Measurements from ENCODE around the gene TRA2A. TPM values are rescaled to one million over a fixed set of nuclear protein-coding genes. Genes with fewer than 3 reads are reported as not detected.
A peak's percentile ranks its signal among the peaks of the same experiment; 100 is the strongest.
"Not testable (repeated sequence)": the region's sequence is repeated elsewhere in the genome, so short reads cannot be mapped to it uniquely, and the experiment has no call there.

The TRA2A gene
- 18.9 and 27.5 TPM in 2 replicates for total RNA-seq (2014; rRNA removed; shearing (Covaris generic))

GRCh38 chr7:23531794-23532489, at the start of gene TRA2A:
TRA2A (minus strand) TSS chr7:23531981; CDS start chr7:23531824, 157 bp downstream.
- peak; percentile 95 for DNase-seq (ENCODE audit: low spot score)

- peak; percentile 88 for DNase-seq (ENCODE audit: low spot score)
Measured at GRCh38 chr7:23570592-23571200, 38.9 kb upstream of the TRA2A start.

DNA sequence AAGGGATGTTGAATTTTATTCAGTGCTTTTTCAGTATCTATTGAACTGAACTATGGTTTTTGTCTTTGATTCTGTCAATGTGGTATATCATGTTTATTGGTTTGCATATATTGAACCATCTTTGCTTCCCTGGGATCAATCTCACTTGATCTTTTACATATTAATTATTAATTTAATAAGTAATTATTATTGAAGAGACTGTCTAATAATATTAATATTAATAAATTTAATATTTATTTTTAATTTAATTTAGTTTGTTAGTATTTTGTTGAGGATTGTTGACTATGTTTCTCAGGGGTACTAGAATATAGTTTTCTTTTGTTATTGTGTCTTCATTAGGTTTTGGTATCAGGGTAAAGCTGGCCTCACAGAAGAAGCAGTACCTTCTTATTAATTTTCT, 26.5 kb upstream of the TRA2A start:
- no peak for DNase-seq (ENCODE audit: low spot score)

- no peak for DNase-seq (ENCODE audit: low spot score)
Measured at GRCh38 chr7:23547662-23548061, 15.9 kb upstream of the TRA2A start.

DNA sequence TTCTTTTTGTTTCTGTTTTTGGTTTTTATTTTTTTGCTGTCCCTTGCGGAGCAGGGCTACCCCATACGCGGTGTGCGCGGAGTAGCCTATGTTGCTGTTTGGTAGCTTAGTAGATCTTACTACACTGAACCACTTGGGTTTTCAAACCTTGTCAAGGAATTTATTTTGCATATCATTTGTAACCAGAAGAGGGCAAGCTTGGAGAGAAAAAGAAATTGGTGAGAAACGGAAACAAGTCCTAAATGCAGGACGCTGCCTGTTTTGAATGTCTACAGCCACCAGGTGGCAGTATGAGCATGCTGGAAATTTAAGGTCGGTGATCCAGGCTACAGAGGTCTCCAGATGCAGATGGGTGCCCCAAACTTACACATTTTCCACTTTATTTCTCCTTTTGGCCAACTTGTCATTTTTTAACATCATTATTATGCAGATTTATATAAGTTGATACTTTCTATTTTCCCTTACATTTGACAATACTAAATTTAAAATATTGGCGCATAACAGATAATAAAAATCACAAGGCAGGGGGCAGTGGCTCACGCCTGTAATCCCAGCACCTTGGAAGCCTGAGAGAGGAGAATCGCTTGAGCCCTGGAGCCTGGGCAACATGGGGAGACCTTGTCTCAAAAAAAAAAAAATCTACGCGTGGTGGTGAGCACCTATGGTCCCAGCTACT, 15.3 kb upstream of the TRA2A start:
- DNase-seq (ENCODE audit: low spot score): peak; percentile 92

GRCh38 chr7:23545493-23545892, 13.7 kb upstream of the TRA2A start:
- no peak for DNase-seq (ENCODE audit: low spot score)

DNA sequence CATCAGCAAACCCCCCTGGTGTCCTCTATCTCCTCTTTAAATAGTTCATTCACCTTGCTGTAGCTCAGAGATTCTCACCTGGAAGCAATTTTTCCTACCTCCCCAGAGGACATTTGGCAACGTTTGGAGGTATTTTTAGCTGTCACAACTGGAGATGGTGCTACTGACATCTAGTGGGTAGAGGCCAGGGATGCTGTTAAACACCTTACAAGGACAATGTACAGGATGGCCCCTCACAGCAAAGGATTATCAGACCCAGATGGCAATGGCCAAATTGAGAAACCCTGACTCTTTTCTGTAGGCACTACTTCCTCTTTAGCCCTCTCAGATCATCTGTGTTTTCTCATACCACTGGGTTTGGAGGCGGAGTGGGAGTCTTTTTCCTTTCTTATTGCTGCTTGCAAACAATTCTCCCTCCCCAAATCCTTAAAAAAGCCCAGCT, 13.2 kb upstream of the TRA2A start:
- peak; percentile 60 for DNase-seq (ENCODE audit: low spot score)

GRCh38 chr7:23542752-23543151, 11.0 kb upstream of the TRA2A start:
- DNase-seq (ENCODE audit: low spot score): no peak

- DNase-seq (ENCODE audit: low spot score): no peak
Measured at GRCh38 chr7:23539494-23539907, 7.7 kb upstream of the TRA2A start.

DNA sequence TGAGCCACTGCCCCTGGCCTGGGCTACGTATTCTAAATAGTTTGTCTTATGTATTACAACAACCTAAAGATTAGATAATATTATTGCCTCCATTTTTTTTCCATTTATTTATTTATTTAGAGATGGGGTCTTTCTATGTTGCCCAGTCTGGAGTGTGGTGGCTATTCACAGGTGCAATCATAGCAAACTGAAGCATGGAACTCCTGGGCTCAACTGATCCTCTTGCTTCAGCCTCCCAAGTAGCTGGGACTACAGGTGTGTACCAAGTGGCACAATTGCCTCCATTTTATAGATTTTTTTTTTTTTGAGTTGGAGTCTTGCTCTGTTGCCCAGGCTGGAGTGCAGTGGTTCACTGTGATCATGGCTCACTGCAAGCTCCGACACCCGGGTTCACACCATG, 6.5 kb upstream of the TRA2A start:
- DNase-seq (ENCODE audit: low spot score): no peak

DNA sequence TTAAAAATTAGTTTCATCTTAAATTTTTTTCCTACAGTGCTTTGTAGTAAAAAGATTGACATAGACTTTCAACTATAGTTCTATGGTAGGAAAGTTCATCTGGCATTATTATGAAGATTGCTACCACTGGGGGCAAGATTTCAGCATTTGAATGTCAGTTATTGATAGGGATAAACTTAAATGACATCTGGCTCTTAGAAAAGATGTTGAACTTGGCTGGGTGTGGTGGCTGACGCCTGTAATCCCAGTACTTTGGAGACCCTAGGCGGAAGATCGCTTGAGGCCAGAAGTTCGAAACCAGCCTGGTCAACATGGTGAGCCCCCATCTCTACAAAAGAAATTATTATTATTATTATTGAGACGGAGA, 1.4 kb upstream of the TRA2A start:
- no peak for DNase-seq (ENCODE audit: low spot score)

DNA sequence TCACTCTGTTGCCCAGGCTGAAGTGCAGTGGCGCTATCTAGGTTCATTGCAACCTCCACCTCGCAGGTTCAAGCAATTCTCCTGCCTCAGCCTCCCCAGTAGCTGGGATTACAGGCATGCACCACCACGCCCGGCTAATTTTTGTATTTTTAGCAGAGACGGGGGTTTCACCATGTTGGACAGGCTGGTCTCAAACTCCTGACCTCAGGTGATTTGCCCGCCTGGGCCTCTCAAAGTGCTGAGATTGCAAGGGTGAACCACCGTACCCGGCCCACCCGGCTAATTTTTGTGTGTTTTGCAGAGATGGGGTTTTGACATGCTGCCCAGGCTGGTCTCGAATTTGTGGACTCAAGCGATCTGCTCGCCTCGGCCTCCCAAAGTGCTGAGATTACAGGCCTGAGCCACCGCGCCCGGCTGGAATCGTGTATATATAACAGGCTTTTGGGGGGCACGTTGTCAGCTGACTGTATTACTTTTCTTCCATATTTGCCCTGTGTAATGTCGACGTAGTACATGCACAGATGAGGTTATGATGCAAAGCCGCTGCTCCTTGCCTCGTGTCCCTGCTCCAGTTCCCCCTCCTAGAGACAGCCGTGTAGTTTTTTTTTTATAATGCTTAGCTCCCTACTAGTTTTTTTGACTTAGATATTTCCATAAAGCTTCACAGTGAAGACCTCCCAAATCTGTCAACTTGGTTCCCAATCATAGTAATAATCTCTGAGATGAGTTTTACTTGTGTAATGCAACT, 883 bp upstream of the TRA2A start:
- no peak for DNase-seq (ENCODE audit: low spot score)

GRCh38 chr7:23531050-23531793, 559 bp downstream of the TRA2A start:
- peak; percentile 80 for DNase-seq (ENCODE audit: low spot score)

DNA sequence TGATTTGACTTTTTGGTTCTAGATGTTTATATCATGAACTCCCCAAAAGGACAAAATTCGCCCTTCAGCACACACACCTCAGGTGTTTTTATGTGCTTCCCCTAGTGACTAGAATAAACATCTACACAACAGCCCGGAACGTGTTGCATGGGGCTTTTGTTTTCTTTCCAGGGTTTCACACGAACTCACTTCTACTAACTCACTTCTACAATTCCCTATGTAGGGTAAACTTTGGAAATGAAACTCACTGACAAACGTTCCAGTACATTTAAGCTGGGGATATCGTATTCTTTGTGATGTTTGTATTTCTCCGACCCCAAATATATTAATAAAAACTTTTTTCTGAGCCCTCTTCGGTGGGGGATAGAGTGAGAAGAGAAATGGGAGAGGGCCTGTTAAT, 1.4 kb downstream of the TRA2A start:
- peak; percentile 36 for DNase-seq (ENCODE audit: low spot score)

DNA sequence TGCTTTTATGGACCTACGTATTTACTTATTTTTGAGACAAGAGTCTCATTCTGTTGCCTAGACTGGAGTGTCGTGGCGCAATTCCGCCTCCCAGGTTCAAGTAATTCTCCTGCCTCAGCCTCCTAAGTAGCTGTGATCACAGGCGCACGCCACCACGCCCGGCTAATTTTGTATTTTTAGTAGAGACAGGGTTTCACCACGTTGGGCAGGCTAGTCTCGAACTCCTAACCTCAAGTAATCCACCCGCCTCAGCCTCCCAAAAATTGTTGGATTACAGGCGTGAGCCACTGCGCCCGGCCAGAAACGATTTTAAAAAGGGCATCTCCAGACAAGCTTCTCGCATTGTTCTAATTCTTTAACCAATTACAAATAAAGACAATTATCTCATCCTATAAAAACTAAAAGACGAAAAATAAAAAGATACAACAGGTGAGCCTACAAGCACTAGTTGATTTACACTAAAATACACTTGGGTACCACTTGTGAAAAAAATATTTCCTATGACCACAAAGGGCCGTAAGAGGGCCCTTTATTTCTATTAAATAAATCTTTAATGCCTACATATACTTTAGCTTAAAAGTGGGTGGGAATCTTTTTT, 2.4 kb downstream of the TRA2A start:
- DNase-seq (ENCODE audit: low spot score): no peak

DNA sequence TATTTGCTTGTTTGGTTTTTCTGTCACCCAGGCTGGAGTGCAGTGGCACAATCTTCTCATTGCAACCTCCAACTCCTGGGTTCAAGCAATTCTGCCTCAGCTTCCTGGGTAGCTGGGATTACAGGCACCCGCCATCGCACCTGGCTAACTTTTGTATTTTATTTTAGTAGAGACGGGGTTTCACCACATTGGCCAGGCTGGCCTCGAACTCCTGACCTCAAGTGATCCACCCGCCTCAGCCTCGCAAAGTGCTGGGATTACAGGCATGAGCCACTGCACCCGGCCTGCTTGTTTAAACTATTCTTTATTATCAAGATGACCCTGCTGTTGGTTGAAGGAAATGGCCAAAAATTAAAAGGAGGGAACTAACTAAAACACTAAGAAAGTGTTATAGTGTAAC, 6.2 kb downstream of the TRA2A start:
- DNase-seq (ENCODE audit: low spot score): not testable (repeated sequence)

DNA sequence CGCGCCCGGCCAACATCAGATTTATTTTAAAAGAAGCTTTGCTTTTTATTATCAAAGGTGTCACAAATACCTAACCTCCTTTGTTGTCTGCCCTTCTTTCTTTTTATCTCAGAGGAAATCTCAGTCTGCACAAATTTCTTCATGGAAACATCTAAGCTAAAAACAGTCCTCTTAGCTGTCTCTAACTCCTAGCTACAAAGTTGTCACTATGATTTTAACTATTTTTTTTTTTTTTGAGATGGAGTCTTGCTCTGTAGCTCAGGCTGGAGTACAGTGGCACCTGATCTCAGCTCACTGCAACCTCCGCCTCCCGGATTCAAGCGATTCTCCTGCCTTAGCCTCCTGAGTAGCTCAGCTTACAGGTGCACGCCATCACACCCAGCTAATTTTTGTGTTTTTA, 7.3 kb downstream of the TRA2A start:
- no peak for DNase-seq (ENCODE audit: low spot score)

GRCh38 chr7:23523486-23524075, 8.2 kb downstream of the TRA2A start:
- no peak for DNase-seq (ENCODE audit: low spot score)

GRCh38 chr7:23520582-23520981, 11.2 kb downstream of the TRA2A start:
- DNase-seq (ENCODE audit: low spot score): peak; percentile 16

DNA sequence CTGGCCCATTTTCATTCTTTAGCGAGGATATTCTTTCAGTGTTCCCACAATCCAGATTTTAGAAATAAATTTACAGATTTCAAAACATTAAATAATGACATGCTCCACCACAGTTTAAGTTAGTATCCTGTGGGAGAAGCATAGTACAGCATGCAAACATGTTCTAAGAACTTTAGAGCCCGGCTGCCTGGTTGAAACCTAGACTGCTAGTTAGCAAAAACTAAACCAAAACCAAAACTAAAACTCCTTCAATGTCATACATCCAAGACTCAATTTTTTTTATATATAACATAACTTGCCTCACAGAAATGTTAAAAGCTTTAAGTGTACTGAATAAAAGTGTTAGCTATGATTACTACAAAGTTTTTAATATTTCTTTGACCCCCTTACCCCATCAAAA, 17.0 kb downstream of the TRA2A start:
- no peak for DNase-seq (ENCODE audit: low spot score)

GRCh38 chr7:23513746-23514145, 18.0 kb downstream of the TRA2A start:
- not testable (repeated sequence) for DNase-seq (ENCODE audit: low spot score)

All from A172 (cell line).